HepG2 (cell line): Measurements from ENCODE around the gene PFN4. TPM values are rescaled to one million over a fixed set of nuclear protein-coding genes. Genes with fewer than 3 reads are reported as not detected.

Experiments used
- ATRX ChIP-seq: sonication (generic); formaldehyde crosslinking; IDR thresholded peaks from 2 replicates; pipeline ENCODE4 v1.4.0; 2020; ENCODE audit warnings: missing genetic modification reagents, borderline replicate concordance
- BRD4 ChIP-seq: sonication (generic); formaldehyde crosslinking; IDR thresholded peaks from 2 replicates; pipeline ENCODE4 v1.4.0; 2020; ENCODE audit warnings: missing genetic modification reagents
- GABPB1 ChIP-seq: IDR thresholded peaks from 2 replicates; pipeline ENCODE4 v1.6.1; 2016; ENCODE audit warnings: mild to moderate bottlenecking, missing genetic modification reagents, moderate library complexity, missing compliant biosample characterization
- PHB2 ChIP-seq: fragments of 450-650 bp; IDR thresholded peaks from 2 replicates; pipeline ENCODE4 v1.6.1; 2018; ENCODE audit not compliant: partially characterized antibody
- POGZ ChIP-seq: sonication (generic); formaldehyde crosslinking; IDR thresholded peaks from 2 replicates; pipeline ENCODE4 v1.4.0; 2020; ENCODE audit warnings: mild to moderate bottlenecking, missing genetic modification reagents
- RBM22 ChIP-seq: fragments of 200-400 bp; formaldehyde crosslinking; optimal IDR thresholded peaks from 2 replicates; pipeline ENCODE3; 2017; ENCODE audit warnings: mild to moderate bottlenecking, low read length, moderate library complexity
- RNF219 ChIP-seq: sonication (generic); formaldehyde crosslinking; IDR thresholded peaks from 2 replicates; pipeline ENCODE4 v1.5.0; 2020; ENCODE audit warnings: mild to moderate bottlenecking, missing genetic modification reagents
- SOX5 ChIP-seq: IDR thresholded peaks from 2 replicates; pipeline ENCODE4 v1.6.1; 2016; ENCODE audit warnings: borderline replicate concordance
- YEATS4 ChIP-seq: sonication (generic); formaldehyde crosslinking; IDR thresholded peaks from 2 replicates; pipeline ENCODE4 v1.4.0; 2020; ENCODE audit warnings: missing genetic modification reagents, borderline replicate concordance
- ZBTB42 ChIP-seq: sonication (generic); formaldehyde crosslinking; IDR thresholded peaks from 2 replicates; pipeline ENCODE4 v1.5.0; 2020; ENCODE audit warnings: mild to moderate bottlenecking, missing genetic modification reagents
- ZNF431 ChIP-seq: sonication (generic); formaldehyde crosslinking; IDR thresholded peaks from 2 replicates; pipeline ENCODE4 v1.9.0; 2022; ENCODE audit warnings: missing genetic modification reagents, low read depth, mild to moderate bottlenecking, borderline replicate concordance
- ZNF572 ChIP-seq: sonication (generic); formaldehyde crosslinking; IDR thresholded peaks from 2 replicates; pipeline ENCODE4 v1.5.1; 2020; ENCODE audit warnings: mild to moderate bottlenecking, missing genetic modification reagents
- ZNF792 ChIP-seq: IDR thresholded peaks from 2 replicates; pipeline ENCODE4 v1.6.1; 2016
- ZNF839 ChIP-seq: sonication (generic); formaldehyde crosslinking; IDR thresholded peaks from 2 replicates; pipeline ENCODE4 v1.4.0; 2020; ENCODE audit warnings: missing genetic modification reagents, mild to moderate bottlenecking, borderline replicate concordance
- polyA plus RNA-seq, 8 experiments: library from polyadenylated mRNA; depleted of rRNA in 3 of 8; stranded (reverse) in 7 of 8; unstranded in 1 of 8; fragments of >200 nt; fragmentation: Illumina TruSeq in 4 of 8; extraction: Trizol in 4 of 8; gene quantifications; 2 replicates each; pipeline versions ENCODE4 v1.2.1 to v1.2.3, GENCODE V29; 2011 to 2016; ENCODE audit warnings: low read depth in 4 of 8, missing spikeins in 1 of 8, mixed read lengths in 1 of 8; ENCODE audit not compliant: insufficient read depth in 1 of 8
- total RNA-seq, 5 experiments: library from RNA; depleted of rRNA; stranded (reverse); fragments of >200 nt; fragmentation: Illumina TruSeq; extraction: Trizol; gene quantifications; 2 replicates each; pipeline ENCODE4 v1.2.3, GENCODE V29; 2016; ENCODE audit warnings: low read depth in 1 of 5
- TF ChIP-seq, protein P1 (sequence below), 2 experiments: fragments of 450-650 bp in 1 of 2; sonication (generic) in 1 of 2; formaldehyde crosslinking; IDR thresholded peaks; 2 replicates each; pipeline versions ENCODE4 v1.5.0 to v1.8.0; 2020 to 2022; ENCODE audit warnings: mild to moderate bottlenecking in 1 of 2, missing genetic modification reagents in 1 of 2
- TF ChIP-seq, protein P2 (sequence below): sonication (generic); formaldehyde crosslinking; IDR thresholded peaks from 2 replicates; pipeline ENCODE4 v1.4.0; 2020; ENCODE audit warnings: missing genetic modification reagents
- TF ChIP-seq, protein P3 (sequence below): sonication (generic); formaldehyde crosslinking; conservative IDR thresholded peaks from 2 replicates; pipeline ENCODE4 v1.4.0; 2020; ENCODE audit warnings: missing genetic modification reagents
- TF ChIP-seq, protein P4 (sequence below): sonication (generic); IDR thresholded peaks from 2 replicates; pipeline ENCODE4 v1.6.1; 2016; ENCODE audit warnings: low read depth, borderline replicate concordance
- TF ChIP-seq, protein P5 (sequence below): sonication (generic); formaldehyde crosslinking; conservative IDR thresholded peaks from 2 replicates; pipeline ENCODE4 v1.4.0; 2020; ENCODE audit warnings: missing genetic modification reagents

PFN4 gene
- total and polyA plus RNA-seq, 2 of the 13 experiments (the other 11 are each of a cell fraction or from before 2014, with no cell fraction given), result 0.12 to 0.20 TPM

DNA sequence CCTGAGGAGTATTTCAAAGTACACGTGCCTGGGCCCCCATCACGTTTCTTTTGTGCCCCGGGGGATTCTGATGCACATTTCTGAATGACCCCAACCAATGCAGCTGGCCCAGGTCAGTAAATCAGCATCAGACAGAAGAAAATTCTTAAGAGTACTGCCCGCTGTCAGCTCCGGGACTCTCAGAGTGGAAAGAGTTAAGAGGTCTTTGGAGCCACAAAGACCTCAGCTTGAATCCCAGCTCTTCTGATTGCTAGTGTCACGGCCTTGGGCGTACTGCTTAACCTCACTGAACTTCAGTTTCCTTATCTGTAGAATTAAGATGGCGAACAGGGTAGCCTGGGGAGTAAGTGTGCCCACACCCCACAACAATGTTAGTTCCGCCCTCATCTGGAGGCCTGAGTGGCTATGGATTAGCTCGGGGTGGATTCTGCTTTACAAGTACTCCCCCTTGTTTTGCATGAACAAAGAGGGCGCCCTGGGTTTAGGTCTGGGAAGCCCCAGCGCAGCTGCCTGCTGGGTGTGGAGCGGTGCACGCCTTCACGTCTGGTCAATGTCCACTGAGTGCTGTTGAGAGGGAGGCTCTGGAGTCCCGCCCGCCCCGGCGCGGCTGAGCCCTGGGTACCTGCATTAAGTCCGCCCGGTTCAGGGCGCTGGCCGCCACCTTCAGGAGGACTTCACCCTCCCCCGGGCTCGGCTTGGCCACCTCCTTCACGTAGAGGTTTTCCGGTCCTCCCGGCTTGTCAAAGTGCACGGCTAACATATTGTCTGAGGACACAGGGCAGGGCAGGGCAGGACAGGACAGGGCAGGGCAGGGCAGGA is 39.4 kb downstream of the PFN4 start (continued):
- TF ChIP-seq, protein P1, sequence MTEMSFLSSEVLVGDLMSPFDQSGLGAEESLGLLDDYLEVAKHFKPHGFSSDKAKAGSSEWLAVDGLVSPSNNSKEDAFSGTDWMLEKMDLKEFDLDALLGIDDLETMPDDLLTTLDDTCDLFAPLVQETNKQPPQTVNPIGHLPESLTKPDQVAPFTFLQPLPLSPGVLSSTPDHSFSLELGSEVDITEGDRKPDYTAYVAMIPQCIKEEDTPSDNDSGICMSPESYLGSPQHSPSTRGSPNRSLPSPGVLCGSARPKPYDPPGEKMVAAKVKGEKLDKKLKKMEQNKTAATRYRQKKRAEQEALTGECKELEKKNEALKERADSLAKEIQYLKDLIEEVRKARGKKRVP (CRISPR knock-in tag; IDR thresholded peaks at IDR 0.05), result peak in 1 of 2 experiments; percentile 57; a peak in 2 of 4 replicates
- peak; percentile 74; the same call in 1 of the 2 replicates for TF ChIP-seq SOX5 (CRISPR knock-in tag)
- no peak for TF ChIP-seq GABPB1
- TF ChIP-seq BRD4 (CRISPR knock-in tag), result peak; percentile 46; the same call in 1 of the 2 replicates
- peak; percentile 85 for TF ChIP-seq ZNF792 (CRISPR knock-in tag)
- TF ChIP-seq RNF219 (CRISPR knock-in tag), result no peak
- no peak for TF ChIP-seq PHB2
- TF ChIP-seq ZNF572, result no peak; the same call in 1 of the 2 replicates
- TF ChIP-seq RBM22, result peak; percentile 26
- TF ChIP-seq YEATS4 (CRISPR knock-in tag), result peak; percentile 95
- no peak; the same call in 1 of the 2 replicates for TF ChIP-seq ZNF839 (CRISPR knock-in tag)
- TF ChIP-seq, protein P2, sequence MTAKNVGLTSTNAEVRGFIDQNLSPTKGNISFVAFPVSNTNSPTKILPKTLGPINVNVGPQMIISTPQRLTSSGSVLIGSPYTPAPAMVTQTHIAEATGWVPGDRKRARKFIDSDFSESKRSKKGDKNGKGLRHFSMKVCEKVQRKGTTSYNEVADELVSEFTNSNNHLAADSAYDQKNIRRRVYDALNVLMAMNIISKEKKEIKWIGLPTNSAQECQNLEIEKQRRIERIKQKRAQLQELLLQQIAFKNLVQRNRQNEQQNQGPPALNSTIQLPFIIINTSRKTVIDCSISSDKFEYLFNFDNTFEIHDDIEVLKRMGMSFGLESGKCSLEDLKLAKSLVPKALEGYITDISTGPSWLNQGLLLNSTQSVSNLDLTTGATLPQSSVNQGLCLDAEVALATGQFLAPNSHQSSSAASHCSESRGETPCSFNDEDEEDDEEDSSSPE, result peak; percentile 68; the same call in 1 of the 2 replicates
- TF ChIP-seq ZNF431 (CRISPR knock-in tag), result no peak; the same call in 1 of the 2 replicates
- no peak for TF ChIP-seq ZBTB42 (CRISPR knock-in tag)
- TF ChIP-seq, protein P3, sequence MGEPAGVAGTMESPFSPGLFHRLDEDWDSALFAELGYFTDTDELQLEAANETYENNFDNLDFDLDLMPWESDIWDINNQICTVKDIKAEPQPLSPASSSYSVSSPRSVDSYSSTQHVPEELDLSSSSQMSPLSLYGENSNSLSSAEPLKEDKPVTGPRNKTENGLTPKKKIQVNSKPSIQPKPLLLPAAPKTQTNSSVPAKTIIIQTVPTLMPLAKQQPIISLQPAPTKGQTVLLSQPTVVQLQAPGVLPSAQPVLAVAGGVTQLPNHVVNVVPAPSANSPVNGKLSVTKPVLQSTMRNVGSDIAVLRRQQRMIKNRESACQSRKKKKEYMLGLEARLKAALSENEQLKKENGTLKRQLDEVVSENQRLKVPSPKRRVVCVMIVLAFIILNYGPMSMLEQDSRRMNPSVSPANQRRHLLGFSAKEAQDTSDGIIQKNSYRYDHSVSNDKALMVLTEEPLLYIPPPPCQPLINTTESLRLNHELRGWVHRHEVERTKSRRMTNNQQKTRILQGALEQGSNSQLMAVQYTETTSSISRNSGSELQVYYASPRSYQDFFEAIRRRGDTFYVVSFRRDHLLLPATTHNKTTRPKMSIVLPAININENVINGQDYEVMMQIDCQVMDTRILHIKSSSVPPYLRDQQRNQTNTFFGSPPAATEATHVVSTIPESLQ (CRISPR knock-in tag), result no peak
- no peak; the same call in 1 of the 2 replicates for TF ChIP-seq POGZ (CRISPR knock-in tag)
- TF ChIP-seq ATRX (CRISPR knock-in tag), result no peak
- TF ChIP-seq, protein P4, sequence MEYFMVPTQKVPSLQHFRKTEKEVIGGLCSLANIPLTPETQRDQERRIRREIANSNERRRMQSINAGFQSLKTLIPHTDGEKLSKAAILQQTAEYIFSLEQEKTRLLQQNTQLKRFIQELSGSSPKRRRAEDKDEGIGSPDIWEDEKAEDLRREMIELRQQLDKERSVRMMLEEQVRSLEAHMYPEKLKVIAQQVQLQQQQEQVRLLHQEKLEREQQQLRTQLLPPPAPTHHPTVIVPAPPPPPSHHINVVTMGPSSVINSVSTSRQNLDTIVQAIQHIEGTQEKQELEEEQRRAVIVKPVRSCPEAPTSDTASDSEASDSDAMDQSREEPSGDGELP, result peak; percentile 65; the same call in 1 of the 2 replicates
- TF ChIP-seq, protein P5, sequence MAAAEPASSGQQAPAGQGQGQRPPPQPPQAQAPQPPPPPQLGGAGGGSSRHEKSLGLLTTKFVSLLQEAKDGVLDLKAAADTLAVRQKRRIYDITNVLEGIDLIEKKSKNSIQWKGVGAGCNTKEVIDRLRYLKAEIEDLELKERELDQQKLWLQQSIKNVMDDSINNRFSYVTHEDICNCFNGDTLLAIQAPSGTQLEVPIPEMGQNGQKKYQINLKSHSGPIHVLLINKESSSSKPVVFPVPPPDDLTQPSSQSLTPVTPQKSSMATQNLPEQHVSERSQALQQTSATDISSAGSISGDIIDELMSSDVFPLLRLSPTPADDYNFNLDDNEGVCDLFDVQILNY (CRISPR knock-in tag), result 0 out of 2 replicates have a peak, but pooled peaks have one; percentile 56
